Measurements from ENCODE around the gene REL. TPM values are rescaled to one million over a fixed set of nuclear protein-coding genes. Genes with fewer than 3 reads are reported as not detected.

Gene REL
- total RNA-seq, 4 donors from 2014 or later, result 43.8 to 70.9 (median 51.9) TPM

GRCh38 chr2:60957643-60958042 lies 76.3 kb downstream of the REL start:
- TF ChIP-seq EP300 (IDR thresholded peaks at IDR 0.05), result no peak
- no peak for TF ChIP-seq POLR2A (IDR thresholded peaks at IDR 0.05)
- no peak for TF ChIP-seq CTCF (IDR thresholded peaks at IDR 0.05)
- TF ChIP-seq POLR2AphosphoS5 (IDR thresholded peaks at IDR 0.05), result no peak
- Histone ChIP-seq H3K27me3 (no peaks in the 10 kb centered on the region), H3K4me1 (peaks cover 41% of the 10 kb centered on the region), H3K36me3 (no peaks in the 10 kb centered on the region), H3K9me3 (no peaks in the 10 kb centered on the region), H3K27ac (peak overlapping the region; percentile 88), H3K4me3 (no peak overlapping the region)
- 73% methylated on average over 3 of the region's 5 CpGs for WGBS
- no peak for DNase-seq (ENCODE audit: low spot score in 2 of 2)

GRCh38 chr2:60958361-60958760 lies 77.0 kb downstream of the REL start:
- Histone ChIP-seq H3K27me3 (no peaks in the 10 kb centered on the region), H3K9me3 (no peaks in the 10 kb centered on the region), H3K4me1 (peaks cover 48% of the 10 kb centered on the region), H3K36me3 (no peaks in the 10 kb centered on the region), H3K27ac (peak overlapping the region; percentile 88), H3K4me3 (no peak overlapping the region)
- DNase-seq (ENCODE audit: low spot score in 2 of 2), result no peak
- 68% methylated on average over 3 of the region's 3 CpGs for WGBS
- TF ChIP-seq POLR2AphosphoS5 (IDR thresholded peaks at IDR 0.05) (no peak), POLR2A (IDR thresholded peaks at IDR 0.05) (no peak)

- TF ChIP-seq POLR2A (IDR thresholded peaks at IDR 0.05) (no peak), EP300 (IDR thresholded peaks at IDR 0.05) (no peak), POLR2AphosphoS5 (IDR thresholded peaks at IDR 0.05) (no peak), CTCF (IDR thresholded peaks at IDR 0.05) (no peak)
- no peaks in the 10 kb centered on the region for H3K36me3 ChIP-seq
- DNase-seq (ENCODE audit: low spot score in 2 of 2), result no peak
- H3K4me3 ChIP-seq, result no peak overlapping the region
- peaks cover 51% of the 10 kb centered on the region for H3K4me1 ChIP-seq
- no peaks in the 10 kb centered on the region for H3K27me3 ChIP-seq
- H3K27ac ChIP-seq, result peak overlapping the region; percentile 88
- 40% methylated on average over 3 of the region's 3 CpGs for WGBS
- H3K9me3 ChIP-seq, result no peaks in the 10 kb centered on the region
Measured at GRCh38 chr2:60958800-60959199, 77.4 kb downstream of the REL start.

GRCh38 chr2:60959501-60959900 lies 78.1 kb downstream of the REL start:
- Histone ChIP-seq H3K27me3 (no peaks in the 10 kb centered on the region), H3K9me3 (no peaks in the 10 kb centered on the region), H3K4me1 (peaks cover 51% of the 10 kb centered on the region), H3K36me3 (no peaks in the 10 kb centered on the region), H3K4me3 (no peak overlapping the region), H3K27ac (peak overlapping the region; percentile 88)
- TF ChIP-seq POLR2AphosphoS5 (IDR thresholded peaks at IDR 0.05) (no peak), CTCF (IDR thresholded peaks at IDR 0.05) (no peak), POLR2A (IDR thresholded peaks at IDR 0.05) (no peak), EP300 (IDR thresholded peaks at IDR 0.05) (no peak)
- DNase-seq (ENCODE audit: low spot score in 2 of 2), result no peak
- WGBS, result 70% methylated on average over 2 of the region's 7 CpGs

- H3K4me1 ChIP-seq, result peaks cover 54% of the 10 kb centered on the region
- no peaks in the 10 kb centered on the region for H3K9me3 ChIP-seq
- DNase-seq (ENCODE audit: low spot score in 2 of 2), result no peak
- no peak for TF ChIP-seq CTCF (IDR thresholded peaks at IDR 0.05)
- TF ChIP-seq POLR2A (IDR thresholded peaks at IDR 0.05), result no peak
- TF ChIP-seq POLR2AphosphoS5 (IDR thresholded peaks at IDR 0.05), result no peak
- TF ChIP-seq EP300 (IDR thresholded peaks at IDR 0.05), result no peak
- H3K27me3 ChIP-seq, result no peaks in the 10 kb centered on the region
- H3K4me3 ChIP-seq, result no peak overlapping the region
- WGBS, result 67% methylated on average over 1 of the region's 1 CpG
- H3K36me3 ChIP-seq, result no peaks in the 10 kb centered on the region
- peak overlapping the region; percentile 50 for H3K27ac ChIP-seq
Measured at GRCh38 chr2:60960706-60961105, 79.3 kb downstream of the REL start.

- Histone ChIP-seq H3K4me3 (no peak overlapping the region), H3K9me3 (no peaks in the 10 kb centered on the region), H3K4me1 (peaks cover 58% of the 10 kb centered on the region), H3K27ac (peak overlapping the region; percentile 50), H3K36me3 (no peaks in the 10 kb centered on the region), H3K27me3 (no peaks in the 10 kb centered on the region)
- TF ChIP-seq CTCF (IDR thresholded peaks at IDR 0.05) (no peak), POLR2AphosphoS5 (IDR thresholded peaks at IDR 0.05) (no peak), EP300 (IDR thresholded peaks at IDR 0.05) (no peak), POLR2A (IDR thresholded peaks at IDR 0.05) (no peak)
- WGBS, result 64% methylated on average over 4 of the region's 4 CpGs
- DNase-seq (ENCODE audit: low spot score in 2 of 2), result no peak
Measured at GRCh38 chr2:60961457-60961856, 80.1 kb downstream of the REL start.
